Activated CD8-positive, alpha-beta T cell treated with anti-CD3 and anti-CD28 coated beads for 36 hours (primary cell): ENCODE measurements around the gene PTP4A2. TPM values are rescaled to one million over a fixed set of nuclear protein-coding genes. Genes with fewer than 3 reads are reported as not detected.
A peak's percentile ranks its signal among the peaks of the same experiment; 100 is the strongest.

Experiments used
- ATAC-seq: fragments of 200-7000 bp; cut with Tn5 transposase; one replicate; pipeline ENCODE4 v1.10.0; 2021; ENCODE audit warnings: mild to moderate bottlenecking, moderate library complexity
- CTCF ChIA-PET: fragments of 350-600 bp; sonication (Branson Sonifier 250); formaldehyde crosslinking; loops from one replicate; lab custom pipeline; 2021; ENCODE audit warnings: antibody characterized with exemption; lab: Charles Lee
- POLR2A ChIA-PET: fragments of 350-600 bp; sonication (Branson Sonifier 250); formaldehyde crosslinking; loops from one replicate; lab custom pipeline; 2021; ENCODE audit warnings: antibody characterized with exemption; lab: Charles Lee
- DNase-seq: peaks from one replicate; pipeline ENCODE4 v3.0.0-alpha.2; 2020
- H3K27ac Mint-ChIP-seq: one replicate; pipeline ENCODE4 v1.8.0; 2021; ENCODE audit warnings: mild to moderate bottlenecking, mixed read lengths
- H3K27me3 Mint-ChIP-seq: one replicate; pipeline ENCODE4 v1.8.0; 2021; ENCODE audit warnings: mixed read lengths
- H3K36me3 Mint-ChIP-seq: one replicate; pipeline ENCODE4 v1.8.0; 2021; ENCODE audit warnings: low read depth, mixed read lengths
- H3K4me1 Mint-ChIP-seq: one replicate; pipeline ENCODE4 v1.8.0; 2021; ENCODE audit warnings: low read depth, mixed read lengths
- H3K4me3 Mint-ChIP-seq: one replicate; pipeline ENCODE4 v1.8.0; 2021; ENCODE audit warnings: mild to moderate bottlenecking, moderate library complexity, mixed read lengths
- H3K9me3 Mint-ChIP-seq: one replicate; pipeline ENCODE4 v1.8.0; 2021; ENCODE audit warnings: mixed read lengths
- CTCF ChIP-seq: fragments of 200-600 bp; IDR thresholded peaks from one replicate; pipeline ENCODE4 v1.8.0; 2022; ENCODE audit warnings: antibody characterized with exemption, mild to moderate bottlenecking
- intact Hi-C: fragments of 100-400 bp; cut with micrococcal nuclease; formaldehyde crosslinking; loops from one replicate; pipeline ENCODE4 v1.10.0; 2022
- total RNA-seq, 2 experiments: library from RNA; stranded (reverse); gene quantifications; one replicate each; pipeline ENCODE4 v1.2.3, GENCODE V29; 2021

PTP4A2 gene
- total RNA-seq, 2 experiments from 2014 or later, result 273 to 296 TPM

- ATAC-seq (peak; percentile 57), DNase-seq (peak; percentile 46)
- POLR2A ChIA-PET, result interaction anchor here (0.8 to 1.0 kb wide), 2 partner anchors 18 to 39 kb away, joined by 3 read pairs; no protein-coding TSS in a partner anchor
- CTCF ChIA-PET, result interaction anchor here (1.3 to 2.1 kb wide), 2 partner anchors 10 to 14 kb away, joined by 3 to 5 read pairs; no protein-coding TSS in a partner anchor
- Mint-ChIP-seq H3K4me1 (peaks cover 45% of the 10 kb centered on the region), H3K36me3 (no peaks in the 10 kb centered on the region), H3K27ac (peak overlapping the region; percentile 50), H3K9me3 (no peaks in the 10 kb centered on the region), H3K4me3 (no peak overlapping the region), H3K27me3 (no peaks in the 10 kb centered on the region)
- no peak for TF ChIP-seq CTCF
- intact Hi-C loops, result no loop called here
Measured at GRCh38 chr1:31981972-31982371, 43.8 kb upstream of the PTP4A2 start.

GRCh38 chr1:31981456-31981839 lies 43.3 kb upstream of the PTP4A2 start:
- Mint-ChIP-seq H3K36me3 (no peaks in the 10 kb centered on the region), H3K4me3 (no peak overlapping the region), H3K27ac (peak overlapping the region; percentile 50), H3K4me1 (peaks cover 42% of the 10 kb centered on the region), H3K27me3 (no peaks in the 10 kb centered on the region), H3K9me3 (no peaks in the 10 kb centered on the region)
- ChIA-PET CTCF (interaction anchor here (1.3 to 1.7 kb wide), 2 partner anchors 15 to 23 kb away, joined by 3 to 4 read pairs; no protein-coding TSS in a partner anchor), POLR2A (interaction anchor here (0.8 to 1.0 kb wide), 2 partner anchors 17 to 39 kb away, joined by 3 read pairs; no protein-coding TSS in a partner anchor)
- no peak for TF ChIP-seq CTCF
- intact Hi-C loops, result no loop called here
- ATAC-seq (peak; percentile 2), DNase-seq (no peak)

- intact Hi-C loops, result no loop called here
- TF ChIP-seq CTCF, result no peak
- ATAC-seq (no peak), DNase-seq (no peak)
- H3K36me3 Mint-ChIP-seq, result no peaks in the 10 kb centered on the region
- no peak overlapping the region for H3K27ac Mint-ChIP-seq
- H3K27me3 Mint-ChIP-seq, result no peaks in the 10 kb centered on the region
- ChIA-PET CTCF (interaction anchor here (1.0 to 1.7 kb wide), 2 partner anchors 17 to 23 kb away, joined by 3 to 4 read pairs; no protein-coding TSS in a partner anchor), POLR2A (interaction anchor here (0.8 kb wide), 1 partner anchor 17 kb away, joined by 3 read pairs; no protein-coding TSS in a partner anchor)
- no peak overlapping the region for H3K4me3 Mint-ChIP-seq
- H3K4me1 Mint-ChIP-seq, result peaks cover 42% of the 10 kb centered on the region
- no peaks in the 10 kb centered on the region for H3K9me3 Mint-ChIP-seq
Measured at GRCh38 chr1:31980835-31981455, 42.8 kb upstream of the PTP4A2 start.

GRCh38 chr1:31978843-31979400 lies 40.8 kb upstream of the PTP4A2 start:
- Mint-ChIP-seq H3K9me3 (no peaks in the 10 kb centered on the region), H3K4me1 (peaks cover 30% of the 10 kb centered on the region), H3K27me3 (no peaks in the 10 kb centered on the region), H3K27ac (no peak overlapping the region), H3K36me3 (no peaks in the 10 kb centered on the region), H3K4me3 (no peak overlapping the region)
- intact Hi-C loops, result no loop called here
- TF ChIP-seq CTCF, result no peak
- POLR2A ChIA-PET, result interaction anchor here (0.6 to 0.7 kb wide), 2 partner anchors 48 to 132 kb away, joined by 3 read pairs; no protein-coding TSS in a partner anchor
- DNase-seq (no peak), ATAC-seq (no peak)
- CTCF ChIA-PET, result interaction anchor here (2.6 kb wide), 1 partner anchor 16 kb away, joined by 16 read pairs; no protein-coding TSS in a partner anchor
